Panc1 (cell line): ENCODE measurements around the gene ZNF680. TPM values are rescaled to one million over a fixed set of nuclear protein-coding genes. Genes with fewer than 3 reads are reported as not detected.

Source experiments
- ATAC-seq: fragments of 200-7000 bp; cut with Tn5 transposase; 2 replicates; pipeline ENCODE4 v1.9.1; 2020; ENCODE audit warnings: mild to moderate bottlenecking, moderate library complexity
- BruUV-seq: library from RNA; stranded (reverse); fragments of 400-500 nt; replicated peaks from 2 replicates; lab custom pipeline; 2021; lab: Mats Ljungman, UMichigan
- CTCF ChIA-PET: fragments of 300-600 bp; sonication (Branson Sonifier 250); formaldehyde crosslinking; loops from one replicate; lab custom pipeline; 2022; ENCODE audit warnings: antibody characterized with exemption; lab: Charles Lee
- POLR2A ChIA-PET: fragments of 300-600 bp; sonication (Branson Sonifier 250); formaldehyde crosslinking; loops from one replicate; lab custom pipeline; 2022; ENCODE audit warnings: antibody characterized with exemption; lab: Charles Lee
- DNase-seq: peaks from one replicate; pipeline ENCODE4 v3.0.0-alpha.2; 2010; ENCODE audit warnings: low read depth, low spot score
- H3K27ac ChIP-seq: 2 replicates; pipeline ENCODE4 v1.5.1; 2011; ENCODE audit warnings: mild to moderate bottlenecking, low read length, inconsistent platforms
- H3K27me3 ChIP-seq: fragments of 200-500 bp; sonication (Bioruptor generic); 2 replicates; pipeline ENCODE4 v1.6.0; 2014; ENCODE audit warnings: low read length, inconsistent platforms; ENCODE audit not compliant: control insufficient read depth, insufficient read depth
- H3K36me3 ChIP-seq: fragments of 200-500 bp; sonication (Bioruptor generic); 2 replicates; pipeline ENCODE4 v1.5.1; 2014; ENCODE audit warnings: inconsistent platforms, mild to moderate bottlenecking, low read length, moderate library complexity; ENCODE audit not compliant: control insufficient read depth, insufficient read depth
- H3K4me1 ChIP-seq: 2 replicates; pipeline ENCODE4 v1.5.1; 2011; ENCODE audit warnings: inconsistent platforms, mild to moderate bottlenecking, low read length, moderate library complexity; ENCODE audit not compliant: control insufficient read depth, insufficient read depth
- H3K4me3 ChIP-seq, 2 experiments: 2 replicates each; pipeline ENCODE4 v1.5.1; 2011 to 2012; ENCODE audit warnings: low read depth in 2 of 2, low read length in 2 of 2, mild to moderate bottlenecking in 2 of 2, inconsistent platforms in 1 of 2, moderate library complexity in 1 of 2
- H3K9me3 ChIP-seq: fragments of 200-500 bp; sonication (Bioruptor generic); 2 replicates; pipeline ENCODE4 v1.5.1; 2014; ENCODE audit warnings: low read depth, mild to moderate bottlenecking, inconsistent platforms, low read length, moderate library complexity; ENCODE audit not compliant: control insufficient read depth, insufficient read depth
- POLR2AphosphoS5 ChIP-seq: IDR thresholded peaks from 2 replicates; pipeline ENCODE4 v1.6.1; 2012; ENCODE audit warnings: mild to moderate bottlenecking, low read depth, low read length, moderate library complexity
- SIN3A ChIP-seq: IDR thresholded peaks from 2 replicates; pipeline ENCODE4 v1.6.1; 2012; ENCODE audit warnings: low read depth, mild to moderate bottlenecking, low read length, moderate library complexity, borderline replicate concordance; ENCODE audit not compliant: insufficient read depth
- TCF7L2 ChIP-seq: IDR thresholded peaks from 2 replicates; pipeline ENCODE4 v1.6.1; 2011; ENCODE audit warnings: mild to moderate bottlenecking, low read depth, low read length, inconsistent platforms
- in situ Hi-C: cut with HindIII; loops from 2 replicates; pipeline ENCODE4 v1.10.0; 2016; ENCODE audit warnings: low sequenced_read_pairs, low pct_unique_long_range_greater_than_20kb
- intact Hi-C: fragments of 100-400 bp; cut with micrococcal nuclease; formaldehyde crosslinking; loops from one replicate; pipeline ENCODE4 v1.10.0; 2022; ENCODE audit not compliant: unreplicated experiment
- total RNA-seq: library from RNA; stranded (reverse); gene quantifications from one replicate; pipeline ENCODE4 v1.2.1, GENCODE V29; 2021; ENCODE audit not compliant: unreplicated experiment
- TF ChIP-seq, protein P1 (sequence below), 2 experiments: IDR thresholded peaks; 2 replicates each; pipeline ENCODE4 v1.6.1; 2011 to 2012; ENCODE audit warnings: low read depth in 2 of 2, control low read depth in 1 of 2, low read length in 1 of 2, mild to moderate bottlenecking in 1 of 2, moderate library complexity in 1 of 2; ENCODE audit not compliant: insufficient read depth in 1 of 2
- TF ChIP-seq, protein P2 (sequence below): fragments of 450-650 bp; IDR thresholded peaks from 2 replicates; pipeline ENCODE4 v1.5.1; 2017; ENCODE audit warnings: mild to moderate bottlenecking

The ZNF680 gene
- total RNA-seq, 1 experiment from 2014 or later, result 21.3 TPM

DNA sequence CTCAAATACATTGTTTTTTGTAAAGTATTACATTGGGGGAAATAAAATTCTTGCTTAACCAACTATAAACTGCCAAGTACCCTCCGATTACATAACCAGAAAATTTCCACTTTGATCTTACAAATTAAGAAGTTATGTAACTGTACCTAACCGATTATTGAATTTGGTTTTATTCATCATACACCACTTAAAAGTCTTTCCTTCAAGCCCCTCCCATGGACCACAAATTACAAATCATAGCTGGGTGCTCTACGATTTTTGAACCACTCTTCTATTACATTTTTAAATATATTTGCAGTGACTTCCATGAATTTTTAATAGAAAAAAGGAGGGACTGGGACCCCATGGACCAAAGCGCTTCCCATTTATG, 630 bp downstream of the ZNF680 start:
- no peaks in the 10 kb centered on the region for H3K9me3 ChIP-seq
- no peak for DNase-seq
- no peaks in the 10 kb centered on the region; the same call in 1 of the 2 replicates for H3K36me3 ChIP-seq
- no TSS peak for BruUV-seq
- ChIA-PET POLR2A (interaction anchor here (0.7 kb wide), 3 partner anchors 11 to 98 kb away, joined by 4 to 23 read pairs (median 8); no protein-coding TSS in a partner anchor), CTCF (no interaction called here)
- peaks cover 30% of the 10 kb centered on the region for H3K4me1 ChIP-seq
- peak overlapping the region; percentile 90 for H3K27ac ChIP-seq
- no peak for ATAC-seq
- H3K27me3 ChIP-seq, result no peaks in the 10 kb centered on the region
- H3K4me3 ChIP-seq, result peak overlapping the region; percentile 89 to 90
- in situ Hi-C loops, result no loop called here
- intact Hi-C loops, result loop anchor here (10.0 kb wide), 1 partner anchor 247 kb away; the partner anchor contains the start of gene ZNF736
- TF ChIP-seq, protein P1, sequence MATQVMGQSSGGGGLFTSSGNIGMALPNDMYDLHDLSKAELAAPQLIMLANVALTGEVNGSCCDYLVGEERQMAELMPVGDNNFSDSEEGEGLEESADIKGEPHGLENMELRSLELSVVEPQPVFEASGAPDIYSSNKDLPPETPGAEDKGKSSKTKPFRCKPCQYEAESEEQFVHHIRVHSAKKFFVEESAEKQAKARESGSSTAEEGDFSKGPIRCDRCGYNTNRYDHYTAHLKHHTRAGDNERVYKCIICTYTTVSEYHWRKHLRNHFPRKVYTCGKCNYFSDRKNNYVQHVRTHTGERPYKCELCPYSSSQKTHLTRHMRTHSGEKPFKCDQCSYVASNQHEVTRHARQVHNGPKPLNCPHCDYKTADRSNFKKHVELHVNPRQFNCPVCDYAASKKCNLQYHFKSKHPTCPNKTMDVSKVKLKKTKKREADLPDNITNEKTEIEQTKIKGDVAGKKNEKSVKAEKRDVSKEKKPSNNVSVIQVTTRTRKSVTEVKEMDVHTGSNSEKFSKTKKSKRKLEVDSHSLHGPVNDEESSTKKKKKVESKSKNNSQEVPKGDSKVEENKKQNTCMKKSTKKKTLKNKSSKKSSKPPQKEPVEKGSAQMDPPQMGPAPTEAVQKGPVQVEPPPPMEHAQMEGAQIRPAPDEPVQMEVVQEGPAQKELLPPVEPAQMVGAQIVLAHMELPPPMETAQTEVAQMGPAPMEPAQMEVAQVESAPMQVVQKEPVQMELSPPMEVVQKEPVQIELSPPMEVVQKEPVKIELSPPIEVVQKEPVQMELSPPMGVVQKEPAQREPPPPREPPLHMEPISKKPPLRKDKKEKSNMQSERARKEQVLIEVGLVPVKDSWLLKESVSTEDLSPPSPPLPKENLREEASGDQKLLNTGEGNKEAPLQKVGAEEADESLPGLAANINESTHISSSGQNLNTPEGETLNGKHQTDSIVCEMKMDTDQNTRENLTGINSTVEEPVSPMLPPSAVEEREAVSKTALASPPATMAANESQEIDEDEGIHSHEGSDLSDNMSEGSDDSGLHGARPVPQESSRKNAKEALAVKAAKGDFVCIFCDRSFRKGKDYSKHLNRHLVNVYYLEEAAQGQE (IDR thresholded peaks at IDR 0.05; ENCODE audit: insufficient read depth in 1 of 2, low read depth in 2 of 2, low read length in 1 of 2), result no peak
- TF ChIP-seq SIN3A, result no peak
- TF ChIP-seq, protein P2, sequence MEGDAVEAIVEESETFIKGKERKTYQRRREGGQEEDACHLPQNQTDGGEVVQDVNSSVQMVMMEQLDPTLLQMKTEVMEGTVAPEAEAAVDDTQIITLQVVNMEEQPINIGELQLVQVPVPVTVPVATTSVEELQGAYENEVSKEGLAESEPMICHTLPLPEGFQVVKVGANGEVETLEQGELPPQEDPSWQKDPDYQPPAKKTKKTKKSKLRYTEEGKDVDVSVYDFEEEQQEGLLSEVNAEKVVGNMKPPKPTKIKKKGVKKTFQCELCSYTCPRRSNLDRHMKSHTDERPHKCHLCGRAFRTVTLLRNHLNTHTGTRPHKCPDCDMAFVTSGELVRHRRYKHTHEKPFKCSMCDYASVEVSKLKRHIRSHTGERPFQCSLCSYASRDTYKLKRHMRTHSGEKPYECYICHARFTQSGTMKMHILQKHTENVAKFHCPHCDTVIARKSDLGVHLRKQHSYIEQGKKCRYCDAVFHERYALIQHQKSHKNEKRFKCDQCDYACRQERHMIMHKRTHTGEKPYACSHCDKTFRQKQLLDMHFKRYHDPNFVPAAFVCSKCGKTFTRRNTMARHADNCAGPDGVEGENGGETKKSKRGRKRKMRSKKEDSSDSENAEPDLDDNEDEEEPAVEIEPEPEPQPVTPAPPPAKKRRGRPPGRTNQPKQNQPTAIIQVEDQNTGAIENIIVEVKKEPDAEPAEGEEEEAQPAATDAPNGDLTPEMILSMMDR, result no peak
- no peak for TF ChIP-seq TCF7L2
- no peak for TF ChIP-seq POLR2AphosphoS5

DNA sequence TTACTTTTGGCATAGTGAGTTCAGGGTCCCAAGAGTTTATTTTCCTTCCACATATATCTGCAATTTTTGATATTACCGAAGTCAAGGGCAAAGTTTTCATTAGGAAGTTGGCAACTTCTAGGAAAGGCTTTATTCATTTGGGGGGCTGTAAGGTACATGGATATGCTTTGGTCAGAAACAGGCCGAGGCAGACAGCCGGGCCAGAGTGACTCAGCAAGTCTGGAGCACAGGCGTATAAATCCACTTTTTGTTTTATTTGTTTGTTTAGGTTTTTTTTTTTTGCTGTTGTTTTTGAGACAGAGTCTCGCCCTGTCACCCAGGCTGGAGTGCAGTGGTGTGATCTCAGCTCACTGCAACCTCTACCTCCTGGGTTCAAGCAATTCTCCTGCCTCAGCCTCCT, 3.7 kb downstream of the ZNF680 start:
- Histone ChIP-seq H3K36me3 (no peaks in the 10 kb centered on the region; the same call in 1 of the 2 replicates), H3K9me3 (no peaks in the 10 kb centered on the region; the same call in 1 of the 2 replicates), H3K4me3 (peak overlapping the region in 1 of 2 experiments; percentile 31; a peak in 2 of 4 replicates), H3K27ac (peak overlapping the region; percentile 83), H3K4me1 (peaks cover 30% of the 10 kb centered on the region), H3K27me3 (no peaks in the 10 kb centered on the region)
- no peak for DNase-seq
- BruUV-seq, result no TSS peak
- TF ChIP-seq TCF7L2 (no peak), SIN3A (no peak), POLR2AphosphoS5 (peak; percentile 31; the same call in 1 of the 2 replicates)
- TF ChIP-seq, protein P2, result no peak
- TF ChIP-seq, protein P1 (IDR thresholded peaks at IDR 0.05; ENCODE audit: insufficient read depth in 1 of 2, low read depth in 2 of 2, low read length in 1 of 2), result no peak
- ATAC-seq, result no peak
- in situ Hi-C loops, result no loop called here
- CTCF ChIA-PET, result no interaction called here
- intact Hi-C loops, result no loop called here
- POLR2A ChIA-PET, result no interaction called here
